Measurements from ENCODE around the gene OTULINL. TPM values are rescaled to one million over a fixed set of nuclear protein-coding genes. Genes with fewer than 3 reads are reported as not detected.

OTULINL gene
- total RNA-seq, 8 experiments from 2014 or later = 0.20 to 7.3 (median 3.8) TPM

DNA sequence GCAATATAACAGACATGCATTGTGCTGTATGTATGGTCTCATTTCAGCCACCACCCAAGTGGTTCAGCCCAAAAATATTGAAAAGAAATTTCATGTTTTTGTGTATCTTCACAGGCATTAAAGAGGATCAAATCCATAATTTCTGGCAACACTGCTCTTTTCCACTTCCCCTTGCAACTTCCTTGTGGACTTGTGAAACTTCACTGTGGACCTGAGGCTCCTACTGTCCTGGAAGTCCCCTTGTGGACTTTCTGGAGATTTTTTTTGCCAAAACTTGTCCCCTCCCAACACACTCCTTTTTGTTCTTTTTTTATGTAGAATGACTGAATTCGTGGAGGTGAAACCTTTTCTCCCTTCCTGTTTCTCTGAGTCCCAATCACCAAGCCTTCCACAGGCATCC is 14.3 kb downstream of the OTULINL start:
- H3K27ac ChIP-seq = no peak overlapping the region
- WGBS, 10 experiments = 0 to 50% (median 40%) methylated on average over 1 of the region's 1 CpG; no CpG with 5 or more reads in 6 of the 10 experiments
- in situ Hi-C loops (cut with MboI; ENCODE audit: low pct_unique_long_range_greater_than_20kb in 2 of 9, low sequenced_read_pairs in 9 of 9, unreplicated experiment in 9 of 9) = no loop called here

DNA sequence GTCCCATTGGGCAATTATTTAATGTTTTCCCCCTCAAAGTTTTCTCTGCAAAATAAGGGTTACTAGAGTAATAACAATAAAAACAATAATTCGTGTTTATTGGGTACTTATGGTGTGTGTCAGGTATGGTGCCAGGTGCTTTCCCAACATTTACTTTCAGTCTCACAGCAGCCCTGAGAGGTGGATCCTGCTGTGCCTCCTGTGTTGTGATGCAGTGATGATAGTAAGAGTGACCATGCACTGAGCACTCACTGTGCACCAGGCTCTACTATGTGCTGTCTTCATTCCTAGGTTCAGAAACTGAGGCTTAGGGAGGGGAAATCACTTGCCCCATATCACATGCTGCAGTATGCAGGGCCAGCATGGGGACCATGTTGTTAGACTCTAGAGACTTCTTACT is 15.5 kb downstream of the OTULINL start:
- in situ Hi-C loops (cut with MboI; ENCODE audit: low pct_unique_long_range_greater_than_20kb in 2 of 9, low sequenced_read_pairs in 9 of 9, unreplicated experiment in 9 of 9) = no loop called here
- ATAC-seq (replicated peaks in 6 of 8) = no peak
- WGBS, 10 experiments = 20 to 100% (median 100%) methylated on average over 1 of the region's 1 CpG; no CpG with 5 or more reads in 5 of the 10 experiments
- H3K4me3 ChIP-seq = no peak overlapping the region
- no peaks in the 10 kb centered on the region for H3K4me1 ChIP-seq (replicated peaks in 1 of 2)
- H3K27ac ChIP-seq = no peak overlapping the region

More for the DNA sequence above, 14.3 kb downstream of the OTULINL start:
- ATAC-seq (replicated peaks in 6 of 8) = no peak
- Histone ChIP-seq H3K4me3 (no peak overlapping the region), H3K4me1 (replicated peaks in 1 of 2) (no peaks in the 10 kb centered on the region)

DNA sequence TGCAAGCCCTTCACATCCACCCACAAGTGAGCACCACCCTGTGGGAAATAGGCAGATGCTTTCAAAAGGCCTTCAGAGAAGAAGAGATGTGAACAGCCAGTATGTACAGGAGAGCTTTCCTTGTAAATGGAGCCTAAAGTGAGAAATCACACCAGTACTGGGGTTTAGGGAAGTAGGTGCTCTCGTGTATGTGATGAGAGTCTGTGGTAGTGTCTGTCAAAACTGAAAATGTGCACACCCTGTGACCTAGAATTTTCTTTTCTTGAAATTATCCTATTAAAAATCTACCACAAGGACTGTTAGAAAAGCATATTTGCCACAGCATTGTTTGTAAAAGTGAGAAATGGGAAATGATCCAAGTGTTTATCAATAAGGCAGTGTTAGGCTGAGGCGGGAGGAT is 16.6 kb downstream of the OTULINL start:
- Histone ChIP-seq H3K4me1 (replicated peaks in 1 of 2) (no peaks in the 10 kb centered on the region), H3K4me3 (no peak overlapping the region), H3K27ac (no peak overlapping the region)
- WGBS, 10 experiments = 17 to 100% (median 84%) methylated on average over 1 to 2 of the region's 2 CpGs; no CpG with 5 or more reads in 2 of the 10 experiments
- in situ Hi-C loops (cut with MboI; ENCODE audit: low pct_unique_long_range_greater_than_20kb in 2 of 9, low sequenced_read_pairs in 9 of 9, unreplicated experiment in 9 of 9) = no loop called here
- ATAC-seq (replicated peaks in 6 of 8) = no peak

DNA sequence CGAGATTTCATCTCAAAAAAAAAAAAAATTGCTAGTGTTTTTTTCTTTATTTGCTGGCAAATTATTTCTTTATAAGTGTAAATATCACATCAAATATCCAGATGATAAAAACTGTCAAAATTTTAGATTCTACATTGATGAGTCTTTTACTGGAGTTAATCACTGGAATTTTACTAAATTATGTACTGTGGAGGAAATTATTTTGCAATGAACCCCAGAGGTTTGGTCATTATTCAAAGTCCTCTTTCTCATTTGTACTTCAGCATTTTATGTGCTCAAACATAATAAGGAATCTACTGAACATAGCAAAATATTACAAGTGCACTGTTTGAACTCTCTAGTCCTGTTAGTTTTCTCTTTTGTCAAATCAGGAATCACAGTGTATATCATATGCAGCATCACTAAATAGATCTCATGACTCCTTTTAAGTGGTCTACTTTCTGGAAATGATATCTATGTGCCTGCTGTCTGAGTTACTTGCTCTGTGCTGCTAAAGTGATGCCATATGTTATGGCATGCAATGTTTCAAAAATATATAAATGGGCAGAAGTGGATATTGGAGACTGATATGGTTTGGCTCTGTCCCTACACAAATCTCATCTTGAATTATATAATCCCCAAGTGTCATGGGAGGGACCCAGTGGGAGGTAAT is 18.0 kb downstream of the OTULINL start:
- Histone ChIP-seq H3K4me3 (no peak overlapping the region), H3K4me1 (replicated peaks in 1 of 2) (no peaks in the 10 kb centered on the region), H3K27ac (no peak overlapping the region)
- in situ Hi-C loops (cut with MboI; ENCODE audit: low pct_unique_long_range_greater_than_20kb in 2 of 9, low sequenced_read_pairs in 9 of 9, unreplicated experiment in 9 of 9) = no loop called here
- 0 to 100% (median 100%) methylated on average over 1 of the region's 1 CpG; no CpG with 5 or more reads in 3 of the 10 experiments for WGBS, 10 experiments
- ATAC-seq (replicated peaks in 6 of 8) = no peak

DNA sequence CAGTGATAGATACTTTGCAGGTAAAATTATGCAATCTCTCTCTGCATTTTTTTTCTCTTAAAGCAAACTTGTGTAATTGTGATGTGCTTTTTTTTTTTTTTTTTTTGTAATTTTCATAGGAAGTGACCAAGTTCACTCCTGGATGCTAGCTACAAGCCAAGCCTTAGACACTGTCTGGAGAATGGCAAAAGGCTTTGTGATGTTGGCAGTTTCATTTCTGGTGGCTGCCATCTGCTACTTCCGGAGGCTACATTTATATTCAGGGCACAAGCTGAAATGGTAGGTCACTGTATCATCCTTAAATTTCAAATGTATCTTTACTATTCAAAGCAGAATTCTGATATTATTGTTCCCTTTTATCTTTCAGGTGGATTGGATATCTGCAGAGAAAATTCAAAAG is 19.3 kb downstream of the OTULINL start:
- WGBS, 10 experiments = 14 to 100% (median 94%) methylated on average over 1 of the region's 1 CpG; no CpG with 5 or more reads in 6 of the 10 experiments
- in situ Hi-C loops (cut with MboI; ENCODE audit: low pct_unique_long_range_greater_than_20kb in 2 of 9, low sequenced_read_pairs in 9 of 9, unreplicated experiment in 9 of 9) = no loop called here
- ATAC-seq (replicated peaks in 6 of 8) = no peak

DNA sequence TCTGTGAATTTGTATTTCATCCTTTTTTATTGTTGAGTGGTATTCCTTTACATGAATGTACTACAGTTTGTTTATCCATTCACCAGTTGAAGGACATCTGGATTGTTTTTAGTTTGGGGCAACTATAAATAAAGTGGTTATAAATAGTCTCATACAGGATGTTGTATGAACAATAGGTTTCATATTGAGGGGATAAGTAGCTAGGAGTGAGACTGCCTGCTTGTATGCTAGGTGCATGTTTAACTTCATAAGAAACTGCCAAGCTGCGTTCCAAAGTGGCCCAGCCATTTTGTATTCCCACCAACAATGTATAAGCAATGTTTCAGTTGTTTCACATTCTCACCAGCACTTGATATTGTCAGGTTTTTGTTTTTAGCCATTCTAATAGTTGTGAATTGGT is 21.5 kb downstream of the OTULINL start:
- Histone ChIP-seq H3K4me1 (replicated peaks in 1 of 2) (no peaks in the 10 kb centered on the region), H3K27ac (no peak overlapping the region), H3K4me3 (no peak overlapping the region)
- ATAC-seq (replicated peaks in 6 of 8) = no peak
- in situ Hi-C loops (cut with MboI; ENCODE audit: low pct_unique_long_range_greater_than_20kb in 2 of 9, low sequenced_read_pairs in 9 of 9, unreplicated experiment in 9 of 9) = no loop called here
- WGBS, 10 experiments = 0 to 100% (median 89%) methylated on average over 1 of the region's 1 CpG; no CpG with 5 or more reads in 4 of the 10 experiments

More for the DNA sequence above, 19.3 kb downstream of the OTULINL start:
- no peaks in the 10 kb centered on the region for H3K4me1 ChIP-seq (replicated peaks in 1 of 2)
- H3K27ac ChIP-seq = no peak overlapping the region
- H3K4me3 ChIP-seq = no peak overlapping the region

DNA sequence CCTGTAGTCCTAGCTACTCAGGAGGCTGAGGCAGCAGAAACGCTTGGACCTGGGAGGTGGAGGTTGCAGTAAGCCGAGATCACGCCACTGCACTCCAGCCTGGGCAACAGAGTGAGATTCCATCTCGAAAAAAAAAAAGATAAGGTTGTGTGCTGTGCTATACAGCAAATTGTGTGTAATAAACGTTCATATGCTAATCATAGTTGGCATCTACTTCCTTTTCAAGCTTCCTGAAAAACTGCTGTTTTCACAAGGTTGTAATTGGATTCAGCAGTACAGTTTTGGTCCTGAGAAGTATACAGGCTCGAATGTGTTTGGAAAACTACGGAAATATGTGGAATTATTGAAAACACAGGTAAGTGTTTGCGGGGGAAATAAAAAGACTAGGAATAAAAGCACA is 25.5 kb downstream of the OTULINL start:
- no peak overlapping the region for H3K27ac ChIP-seq
- no peak overlapping the region for H3K4me3 ChIP-seq
- no peak for ATAC-seq (replicated peaks in 6 of 8)
- no peaks in the 10 kb centered on the region for H3K4me1 ChIP-seq (replicated peaks in 1 of 2)
- WGBS, 10 experiments = 30 to 100% (median 86%) methylated on average over 1 to 8 of the region's 8 CpGs; no CpG with 5 or more reads in 1 of the 10 experiments
- in situ Hi-C loops (cut with MboI; ENCODE audit: low pct_unique_long_range_greater_than_20kb in 2 of 9, low sequenced_read_pairs in 9 of 9, unreplicated experiment in 9 of 9) = no loop called here

DNA sequence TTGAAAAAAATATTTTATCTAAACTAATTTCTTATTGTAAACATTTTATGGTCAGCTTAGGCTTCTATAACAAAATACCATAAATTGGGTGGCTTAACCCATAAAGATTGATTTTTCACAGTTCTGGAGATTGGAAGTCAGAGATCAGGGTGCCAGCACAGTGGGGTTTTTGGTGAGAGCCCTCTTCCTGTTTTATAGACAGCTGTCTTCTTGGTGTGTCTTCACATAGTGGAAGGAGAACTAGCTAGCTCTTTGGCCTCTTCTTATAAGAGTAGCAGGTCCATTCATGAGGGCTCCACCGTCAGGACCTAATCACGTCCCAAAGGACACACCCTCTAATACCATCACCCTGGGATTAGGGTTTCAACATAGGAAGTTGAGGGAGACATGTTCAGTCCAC is 26.6 kb downstream of the OTULINL start:
- WGBS, 10 experiments = 80 to 84% (median 83%) methylated on average over 1 to 2 of the region's 2 CpGs; no CpG with 5 or more reads in 5 of the 10 experiments
- H3K4me1 ChIP-seq (replicated peaks in 1 of 2) = no peaks in the 10 kb centered on the region
- ATAC-seq (replicated peaks in 6 of 8) = no peak
- H3K27ac ChIP-seq = no peak overlapping the region
- H3K4me3 ChIP-seq = no peak overlapping the region
- in situ Hi-C loops (cut with MboI; ENCODE audit: low pct_unique_long_range_greater_than_20kb in 2 of 9, low sequenced_read_pairs in 9 of 9, unreplicated experiment in 9 of 9) = no loop called here

DNA sequence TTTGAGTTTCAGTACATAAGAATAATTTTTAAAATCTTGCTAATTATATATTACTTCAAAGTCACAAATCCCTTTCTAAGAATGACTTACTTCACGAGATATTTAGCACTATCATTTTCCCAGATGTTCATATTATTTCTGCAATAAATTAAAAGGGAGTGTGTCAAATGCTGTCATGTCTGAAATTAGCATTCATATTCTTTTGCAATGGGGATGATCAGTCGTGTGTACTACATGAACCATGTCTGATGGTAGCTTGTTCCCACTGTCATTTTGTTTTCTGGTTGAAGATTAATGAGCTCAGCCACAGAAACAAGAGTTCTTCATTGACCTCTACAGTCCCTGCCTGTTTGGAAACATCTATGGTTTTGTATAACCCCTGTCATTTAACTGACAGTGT is 30.1 kb downstream of the OTULINL start:
- no peaks in the 10 kb centered on the region for H3K4me1 ChIP-seq (replicated peaks in 1 of 2)
- WGBS, 10 experiments = 0 to 100% (median 0%) methylated on average over 1 to 2 of the region's 2 CpGs; no CpG with 5 or more reads in 3 of the 10 experiments
- in situ Hi-C loops (cut with MboI; ENCODE audit: low pct_unique_long_range_greater_than_20kb in 2 of 9, low sequenced_read_pairs in 9 of 9, unreplicated experiment in 9 of 9) = no loop called here

DNA sequence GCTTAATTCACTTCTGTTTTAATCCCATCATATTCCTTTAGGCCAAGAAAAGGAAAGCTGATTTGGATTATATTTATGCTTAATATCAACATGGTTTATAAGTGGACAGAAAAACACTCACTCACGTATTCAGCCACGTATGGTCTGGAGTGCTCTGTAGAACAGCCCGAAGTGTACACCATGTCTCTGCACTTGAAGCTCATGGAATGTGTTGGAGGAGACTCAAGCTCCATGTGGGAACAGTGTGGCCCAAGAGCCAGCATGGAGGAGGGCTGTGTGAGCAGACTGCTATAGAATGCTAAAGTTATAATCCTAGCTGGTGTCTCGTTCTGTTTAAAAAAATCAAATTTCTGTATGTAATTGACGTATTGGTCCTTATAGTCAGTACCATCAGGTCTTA is 32.9 kb downstream of the OTULINL start:
- in situ Hi-C loops (cut with MboI; ENCODE audit: low pct_unique_long_range_greater_than_20kb in 2 of 9, low sequenced_read_pairs in 9 of 9, unreplicated experiment in 9 of 9) = no loop called here
- Histone ChIP-seq H3K4me3 (no peak overlapping the region), H3K4me1 (replicated peaks in 1 of 2) (no peaks in the 10 kb centered on the region), H3K27ac (no peak overlapping the region)
- ATAC-seq (replicated peaks in 6 of 8) = no peak
- 43 to 100% (median 87%) methylated on average over 1 to 5 of the region's 5 CpGs; no CpG with 5 or more reads in 1 of the 10 experiments for WGBS, 10 experiments

More for the DNA sequence above, 30.1 kb downstream of the OTULINL start:
- no peak overlapping the region for H3K4me3 ChIP-seq
- no peak overlapping the region for H3K27ac ChIP-seq
- ATAC-seq (replicated peaks in 6 of 8) = peak in 2 of 8 experiments; percentile 68 to 73

DNA sequence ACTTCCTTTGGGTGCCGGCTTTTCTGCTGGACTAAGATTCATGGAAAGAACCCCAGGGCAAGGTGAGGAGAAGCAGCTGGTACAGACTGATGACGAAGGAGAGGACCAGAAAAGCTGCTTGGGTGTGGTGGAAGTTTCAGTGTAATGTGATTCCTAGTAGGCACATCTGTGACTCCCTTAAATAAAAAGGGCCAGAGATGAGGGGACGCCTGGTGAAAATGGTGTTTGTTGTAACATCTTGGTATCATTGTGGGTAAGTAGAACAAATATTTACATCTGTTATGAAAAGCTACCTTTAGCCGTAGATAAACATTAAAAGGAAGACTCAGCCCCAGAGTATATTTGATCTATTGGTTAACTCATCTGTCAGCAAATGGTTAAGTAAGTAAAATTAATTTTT is 33.8 kb downstream of the OTULINL start:
- ATAC-seq (replicated peaks in 6 of 8) = no peak
- Histone ChIP-seq H3K27ac (no peak overlapping the region), H3K4me3 (no peak overlapping the region), H3K4me1 (replicated peaks in 1 of 2) (no peaks in the 10 kb centered on the region)
- 30 to 100% (median 95%) methylated on average over 1 to 4 of the region's 4 CpGs; no CpG with 5 or more reads in 2 of the 10 experiments for WGBS, 10 experiments
- in situ Hi-C loops (cut with MboI; ENCODE audit: low pct_unique_long_range_greater_than_20kb in 2 of 9, low sequenced_read_pairs in 9 of 9, unreplicated experiment in 9 of 9) = no loop called here

DNA sequence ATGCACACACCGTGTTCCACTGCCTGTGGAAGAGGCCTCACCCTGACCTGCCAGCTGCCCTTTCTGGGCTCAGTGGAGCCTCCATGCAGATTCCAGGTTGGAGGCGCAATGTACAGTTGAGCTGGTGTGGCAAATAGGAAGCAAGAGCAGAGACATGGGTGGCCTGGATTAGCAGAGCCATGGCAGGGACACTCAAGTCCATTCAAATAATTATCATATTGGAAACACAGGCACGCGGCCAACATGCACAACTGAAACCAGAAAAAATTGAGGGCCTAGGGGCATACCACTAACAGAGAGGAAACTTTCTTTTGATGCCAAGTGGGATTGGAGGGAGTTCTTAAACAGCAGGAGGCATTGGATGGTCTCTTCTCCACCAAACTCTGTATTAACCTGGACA is 35.8 kb downstream of the OTULINL start:
- no peaks in the 10 kb centered on the region for H3K4me1 ChIP-seq (replicated peaks in 1 of 2)
- ATAC-seq (replicated peaks in 6 of 8) = peak in 1 of 8 experiments; percentile 31
- 48 to 100% (median 86%) methylated on average over 1 to 4 of the region's 4 CpGs; no CpG with 5 or more reads in 1 of the 10 experiments for WGBS, 10 experiments
- H3K27ac ChIP-seq = no peak overlapping the region
- H3K4me3 ChIP-seq = no peak overlapping the region
- in situ Hi-C loops (cut with MboI; ENCODE audit: low pct_unique_long_range_greater_than_20kb in 2 of 9, low sequenced_read_pairs in 9 of 9, unreplicated experiment in 9 of 9) = no loop called here

DNA sequence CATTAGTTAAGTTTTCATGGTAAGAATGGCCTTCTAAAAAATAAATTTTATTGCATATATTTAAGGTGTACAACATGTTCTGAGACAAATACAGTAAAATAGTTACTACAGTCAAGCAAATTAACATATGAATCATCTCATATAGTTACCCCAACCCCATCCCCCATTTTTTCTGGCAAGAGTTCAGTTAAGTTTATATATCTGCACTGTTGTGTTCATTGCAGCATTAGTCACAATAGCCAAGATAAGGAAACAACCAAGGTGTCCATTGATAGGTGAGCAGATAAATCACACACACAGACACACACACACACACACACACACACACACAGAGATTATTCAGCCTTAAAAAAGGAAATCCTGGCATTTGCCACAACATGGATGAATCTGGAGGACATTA is 45.7 kb downstream of the OTULINL start:
- H3K27ac ChIP-seq = no peak overlapping the region
- ATAC-seq (replicated peaks in 6 of 8) = peak in 1 of 8 experiments; percentile 21
- peaks cover 0 to 3% of the 10 kb centered on the region in 2 donors for H3K4me1 ChIP-seq (replicated peaks in 1 of 2)
- H3K4me3 ChIP-seq = no peak overlapping the region
- in situ Hi-C loops (cut with MboI; ENCODE audit: low pct_unique_long_range_greater_than_20kb in 2 of 9, low sequenced_read_pairs in 9 of 9, unreplicated experiment in 9 of 9) = loop anchor here in 6 of 9 experiments (25.0 kb wide), 4 partner anchors 115 to 640 kb away; no protein-coding TSS in a partner anchor

DNA sequence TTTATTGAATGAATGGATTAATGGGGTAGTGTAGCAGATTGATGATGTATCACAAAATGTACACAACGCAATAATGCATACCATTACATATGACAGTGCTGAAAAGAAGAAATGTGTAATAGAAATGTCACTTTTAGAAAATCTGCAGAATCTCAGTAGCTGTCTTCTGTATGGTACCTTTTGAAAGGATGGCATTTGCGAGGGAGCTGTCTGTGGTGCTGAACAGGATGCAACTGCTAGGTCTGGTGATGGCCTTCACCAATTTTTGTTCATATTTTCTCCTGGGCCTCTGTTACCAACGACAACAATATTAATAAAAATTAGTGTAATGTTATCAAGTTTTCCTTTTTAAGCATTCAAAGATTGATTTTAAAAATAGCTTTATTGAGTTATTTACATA is 46.8 kb downstream of the OTULINL start:
- Histone ChIP-seq H3K4me1 (replicated peaks in 1 of 2) (peaks cover 0 to 3% of the 10 kb centered on the region in 2 donors), H3K27ac (no peak overlapping the region), H3K4me3 (no peak overlapping the region)
- ATAC-seq (replicated peaks in 6 of 8) = peak in 4 of 8 experiments; percentile 43 to 79 (median 69)
- in situ Hi-C loops (cut with MboI; ENCODE audit: low pct_unique_long_range_greater_than_20kb in 2 of 9, low sequenced_read_pairs in 9 of 9, unreplicated experiment in 9 of 9) = loop anchor here in 6 of 9 experiments (25.0 kb wide), 4 partner anchors 116 to 641 kb away; no protein-coding TSS in a partner anchor
- 0 to 40% (median 6%) methylated on average over 1 to 3 of the region's 3 CpGs; no CpG with 5 or more reads in 2 of the 10 experiments for WGBS, 10 experiments
